Spleen (tissue), 11 donors: Measurements from ENCODE around the gene PPP1R26. TPM values are rescaled to one million over a fixed set of nuclear protein-coding genes. Genes with fewer than 3 reads are reported as not detected.

Source experiments
- DNase-seq: peaks from one replicate; pipeline ENCODE4 v3.0.0-alpha.2; 2020
- H3K27ac ChIP-seq, 8 donors: fragments of 200-600 bp; sonication (generic) in 7 of 8; 1 replicate in 4 of 8; 2 replicates in 4 of 8; pipeline versions ENCODE4 v1.5.0 to v1.8.0; 2016 to 2021; ENCODE audit warnings: inconsistent platforms in 4 of 8, mild to moderate bottlenecking in 4 of 8, moderate library complexity in 1 of 8
- H3K27me3 ChIP-seq, 7 donors: fragments of 200-600 bp; sonication (generic) in 6 of 7; replicated peaks in 1 of 7; 1 replicate in 4 of 7; 2 replicates in 3 of 7; pipeline versions ENCODE4 v1.5.0 to v1.8.0; 2016 to 2021; ENCODE audit warnings: inconsistent platforms in 3 of 7, mild to moderate bottlenecking in 1 of 7
- H3K36me3 ChIP-seq, 6 donors: fragments of 200-600 bp; sonication (generic) in 5 of 6; 1 replicate in 4 of 6; 2 replicates in 2 of 6; pipeline versions ENCODE4 v1.5.0 to v1.8.0; 2016 to 2021; ENCODE audit warnings: inconsistent platforms in 2 of 6
- H3K4me1 ChIP-seq, 6 donors: fragments of 200-600 bp; sonication (generic) in 5 of 6; 1 replicate in 3 of 6; 2 replicates in 3 of 6; pipeline versions ENCODE4 v1.5.0 to v1.8.0; 2016 to 2021; ENCODE audit warnings: inconsistent platforms in 3 of 6
- H3K4me3 ChIP-seq, 8 donors: fragments of 200-600 bp; sonication (generic) in 7 of 8; 1 replicate in 4 of 8; 2 replicates in 4 of 8; pipeline versions ENCODE4 v1.5.0 to v1.8.0; 2016 to 2021; ENCODE audit warnings: inconsistent platforms in 4 of 8, mild to moderate bottlenecking in 4 of 8, moderate library complexity in 2 of 8
- H3K9me3 ChIP-seq, 8 donors: fragments of 200-600 bp; sonication (generic) in 7 of 8; 1 replicate in 4 of 8; 2 replicates in 4 of 8; pipeline versions ENCODE4 v1.5.0 to v1.8.0; 2016 to 2021; ENCODE audit warnings: inconsistent platforms in 4 of 8
- CTCF ChIP-seq, 11 experiments: fragments of 200-600 bp in 7 of 11; fragments of 450-650 bp in 4 of 11; sonication (generic) in 4 of 11; IDR thresholded peaks in 8 of 11; conservative IDR thresholded peaks in 3 of 11; 1 replicate in 7 of 11; 2 replicates in 4 of 11; pipeline versions ENCODE4 v1.4.0 to v1.8.0; 2016 to 2021; ENCODE audit warnings: antibody characterized with exemption in 11 of 11, inconsistent platforms in 4 of 11, mild to moderate bottlenecking in 1 of 11
- POLR2A ChIP-seq, 3 donors: fragments of 450-650 bp; IDR thresholded peaks; one replicate each; pipeline ENCODE4 v1.5.1; 2017; ENCODE audit warnings: antibody characterized with exemption in 3 of 3, mild to moderate bottlenecking in 1 of 3
- POLR2AphosphoS5 ChIP-seq, 3 donors: sonication (generic); formaldehyde crosslinking; IDR thresholded peaks; one replicate each; pipeline ENCODE4 v1.5.1; 2017; ENCODE audit warnings: antibody characterized with exemption in 3 of 3
- WGBS, 5 donors: extraction: QIAGEN DNeasy Blood & Tissue Kit in 3 of 5; methylation state at CpG; one replicate each; pipeline versions ENCODE4 v1.1.5 to v1.1.7; 2013 to 2018; 5-methylcytosine and 5-hydroxymethylcytosine counted together
- intact Hi-C: fragments of 100-400 bp; cut with DNase I; formaldehyde crosslinking; loops from one replicate; pipeline ENCODE4 v1.15.0; 2023; ENCODE audit warnings: low total_unique reads
- polyA plus RNA-seq, 3 donors: library from polyadenylated mRNA; stranded (reverse); fragments of 200-250 nt; gene quantifications; one replicate each; pipeline ENCODE4 v1.2.1, GENCODE V29; 2013
- total RNA-seq, 7 donors: library from RNA; depleted of rRNA in 3 of 7; stranded (reverse); fragments of >200 nt in 3 of 7; fragmentation: NEBNext Ultra II Directional in 4 of 7; extraction: Animal tissue kit (Norgen Biotek cat#: 25700) in 4 of 7; gene quantifications; one replicate each; pipeline versions ENCODE4 v1.1.0 to v1.2.1, GENCODE V29; 2016 to 2021
- donor health status: healthy with polysubstance abuse.
- donor health status: DM: no; HTN: no; CAD: no; lungs with moderate emphysema.
- donor health status: DM: no; HTN: no; CAD: no.
- donor health status: Bipolar disorder and iron deficiency.
- donor health status: healthy.
- donor health status: DM: no; HTN: no; CAD: no.
- donor health status: DM: yes; HTN: yes; CAD: no.

PPP1R26 gene
- total and polyA plus RNA-seq, 10 donors: 1.8 to 18.7 (median 9.3) TPM

DNA sequence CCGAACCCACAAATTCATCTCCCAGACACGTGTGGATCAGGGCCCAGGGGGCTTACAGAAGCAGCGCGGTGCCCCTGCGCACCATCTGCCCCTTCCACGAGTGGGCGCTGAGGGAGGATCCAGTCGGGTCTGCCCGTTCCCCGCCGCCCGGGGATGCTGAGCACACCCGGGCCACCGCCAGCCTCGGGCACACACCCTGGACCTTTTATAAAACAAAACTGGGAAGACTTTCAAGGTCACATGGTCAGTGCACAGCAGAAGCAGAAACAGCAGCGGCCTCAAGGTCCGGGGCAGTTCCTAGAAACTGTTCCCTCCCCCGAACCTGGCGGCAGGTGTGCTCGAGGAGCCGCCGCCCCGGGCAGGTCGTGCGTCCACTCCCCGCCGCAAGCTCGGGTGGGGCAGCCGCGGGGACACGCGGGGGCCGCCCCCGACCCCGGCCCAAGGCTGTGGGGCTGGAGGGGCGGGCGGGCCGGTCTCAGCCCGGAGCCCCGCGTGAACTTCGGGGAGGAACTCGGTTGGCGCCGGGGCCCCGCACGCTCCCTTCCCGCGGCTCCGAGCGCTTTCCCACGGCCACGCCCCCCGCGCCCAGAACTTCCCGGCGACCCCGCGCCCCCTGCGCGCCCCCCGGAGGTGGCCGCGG lies 633 bp upstream of the PPP1R26 start:
- 2 to 7% (median 3%) methylated on average over 19 to 64 of the region's 64 CpGs for WGBS, 5 donors
- Histone ChIP-seq H3K27me3 (peaks cover 0 to 60% (median 4%) of the 10 kb centered on the region in 7 donors), H3K27ac (peak overlapping the region; percentile 38 to 80 (median 68)), H3K4me1 (peaks cover 0 to 32% (median 21%) of the 10 kb centered on the region in 6 donors), H3K4me3 (peak overlapping the region; percentile 45 to 82 (median 62)), H3K36me3 (peaks cover 0 to 8% (median under 1%) of the 10 kb centered on the region in 6 donors), H3K9me3 (no peaks in the 10 kb centered on the region)
- TF ChIP-seq POLR2A (IDR thresholded peaks at IDR 0.05) (no peak), CTCF (IDR thresholded peaks at IDR 0.05 in 8 of 11, conservative IDR thresholded peaks at IDR 0.05 in 3 of 11) (peak in 1 of 11 experiments; percentile 19), POLR2AphosphoS5 (IDR thresholded peaks at IDR 0.05) (peak; percentile 14 to 53 (median 36))
- peak; percentile 76 for DNase-seq
- intact Hi-C loops: no loop called here

GRCh38 chr9:135480071-135480939 lies 723 bp downstream of the PPP1R26 start:
- Histone ChIP-seq H3K4me1 (peaks cover 0 to 32% (median 21%) of the 10 kb centered on the region in 6 donors), H3K9me3 (no peaks in the 10 kb centered on the region), H3K27ac (peak overlapping the region in 7 of 8 donors; percentile 11 to 80 (median 67)), H3K36me3 (peaks cover 0 to 22% (median 14%) of the 10 kb centered on the region in 6 donors), H3K4me3 (peak overlapping the region; percentile 51 to 82 (median 70)), H3K27me3 (peaks cover 0 to 51% (median 4%) of the 10 kb centered on the region in 7 donors)
- peak; percentile 74 for DNase-seq
- intact Hi-C loops: no loop called here
- TF ChIP-seq POLR2AphosphoS5 (IDR thresholded peaks at IDR 0.05): peak in 2 of 3 donors; percentile 27 to 31
- no peak for TF ChIP-seq CTCF (IDR thresholded peaks at IDR 0.05 in 8 of 11, conservative IDR thresholded peaks at IDR 0.05 in 3 of 11)
- WGBS, 5 donors: 0 to 3% (median 1%) methylated on average over 26 to 76 of the region's 76 CpGs

DNA sequence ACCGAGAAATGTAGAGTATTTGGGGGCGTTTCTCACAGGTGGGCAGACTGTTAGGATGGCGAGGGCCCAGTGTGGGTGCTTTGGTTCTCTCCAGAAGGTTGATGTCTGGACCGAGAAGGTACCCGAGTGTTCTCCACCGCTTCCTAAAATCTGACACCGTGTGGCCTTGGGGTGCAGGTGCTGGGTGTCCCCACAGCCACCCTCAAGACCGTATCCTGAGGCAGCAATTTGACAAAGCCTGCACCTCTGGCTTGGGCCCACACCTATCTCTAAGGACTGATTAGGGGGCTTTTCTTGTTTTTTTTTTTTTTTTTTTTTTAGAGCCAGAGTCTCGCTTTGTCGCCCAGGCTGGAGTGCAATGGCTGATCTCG lies 1.3 kb downstream of the PPP1R26 start:
- Histone ChIP-seq H3K36me3 (peaks cover 0 to 28% (median 19%) of the 10 kb centered on the region in 6 donors), H3K4me3 (peak overlapping the region; percentile 51 to 82 (median 70)), H3K27ac (peak overlapping the region in 3 of 8 donors; percentile 54 to 80 (median 69)), H3K9me3 (no peaks in the 10 kb centered on the region), H3K27me3 (peaks cover 0 to 46% (median 4%) of the 10 kb centered on the region in 7 donors), H3K4me1 (peaks cover 0 to 32% (median 21%) of the 10 kb centered on the region in 6 donors)
- no peak for TF ChIP-seq CTCF (IDR thresholded peaks at IDR 0.05 in 8 of 11, conservative IDR thresholded peaks at IDR 0.05 in 3 of 11)
- no peak for TF ChIP-seq POLR2A (IDR thresholded peaks at IDR 0.05)
- TF ChIP-seq POLR2AphosphoS5 (IDR thresholded peaks at IDR 0.05): no peak
- WGBS, 5 donors: 34 to 38% (median 35%) methylated on average over 10 to 11 of the region's 11 CpGs
- DNase-seq: no peak
- intact Hi-C loops: no loop called here
